HepG2 (cell line): ENCODE data around the gene C9orf50. TPM values are rescaled to one million over a fixed set of nuclear protein-coding genes. Genes with fewer than 3 reads are reported as not detected.

ENCODE experiments used
- ATAC-seq: fragments of 200-7000 bp; cut with Tn5 transposase; 3 replicates; pipeline ENCODE4 v1.9.1; 2020; ENCODE audit warnings: mild to moderate bottlenecking, moderate library complexity
- BruUV-seq: library from RNA; stranded (reverse); fragments of 400-500 nt; replicated peaks from 2 replicates; lab custom pipeline; 2021; lab: Mats Ljungman, UMichigan
- CTCF ChIA-PET: fragments of 300-600 bp; formaldehyde crosslinking; extraction: SDS; loops from one replicate; lab custom pipeline; 2021; ENCODE audit warnings: low total read pairs, inconsistent platforms, low intra/inter-chr PET ratio; lab: Yijun Ruan, JAX
- POLR2A ChIA-PET: fragments of 350-600 bp; sonication (Branson Sonifier 250); formaldehyde crosslinking; loops from one replicate; lab custom pipeline; 2020; ENCODE audit warnings: antibody characterized with exemption, inconsistent platforms; lab: Yijun Ruan, JAX
- DNase-seq: peaks from one replicate; pipeline ENCODE4 v3.0.0-alpha.2; 2015; ENCODE audit warnings: low spot score
- FAIRE-seq: peaks from 3 replicates; lab custom pipeline; 2011; peaks lifted over from hg19 to GRCh38; lab: Jason Lieb, UNC
- H2AFZ ChIP-seq: one replicate; pipeline ENCODE4 v1.6.1; 2011; ENCODE audit warnings: low read length, inconsistent platforms
- H3K27ac ChIP-seq: fragments of 300-600 bp; 3 replicates; pipeline ENCODE4 v1.8.0; 2011; ENCODE audit warnings: mixed run types, mild to moderate bottlenecking, mixed read lengths, low read length, inconsistent platforms; ENCODE audit not compliant: insufficient read depth; ENCODE audit errors: extremely low read length
- H3K27me3 ChIP-seq, 2 experiments: fragments of 200-600 bp in 1 of 2; 2 replicates in 1 of 2; 3 replicates in 1 of 2; pipeline versions ENCODE4 v1.6.0 to v1.8.0; 2011; ENCODE audit warnings: low read length in 2 of 2, mild to moderate bottlenecking in 2 of 2, moderate library complexity in 2 of 2, inconsistent platforms in 1 of 2; ENCODE audit not compliant: insufficient read depth in 2 of 2, control insufficient read depth in 1 of 2
- H3K36me3 ChIP-seq, 2 experiments: fragments of 200-600 bp in 1 of 2; replicated peaks in 1 of 2; 2 replicates in 1 of 2; 3 replicates in 1 of 2; pipeline versions ENCODE4 v1.5.1 to v1.8.0; 2011; ENCODE audit warnings: low read length in 2 of 2, inconsistent platforms in 1 of 2; ENCODE audit not compliant: insufficient read depth in 2 of 2, control insufficient read depth in 1 of 2
- H3K4me1 ChIP-seq: 2 replicates; pipeline ENCODE4 v1.5.1; 2012; ENCODE audit warnings: low read length, inconsistent platforms; ENCODE audit not compliant: insufficient read depth
- H3K4me2 ChIP-seq: 2 replicates; pipeline ENCODE4 v1.6.0; 2011; ENCODE audit warnings: low read depth, low read length, inconsistent platforms
- H3K4me3 ChIP-seq, 3 experiments: fragments of 200-600 bp in 1 of 3; sonication (generic), shearing (Covaris generic) in 1 of 3; replicated peaks in 1 of 3; 2 replicates each; pipeline ENCODE4 v1.5.1; 2011 to 2016; ENCODE audit warnings: low read length in 3 of 3, inconsistent platforms in 2 of 3, low read depth in 2 of 3, mild to moderate bottlenecking in 2 of 3, control low read depth in 1 of 3, mixed read lengths in 1 of 3; ENCODE audit not compliant: insufficient read depth in 1 of 3
- H3K79me2 ChIP-seq: one replicate; pipeline ENCODE4 v1.6.1; 2011; ENCODE audit warnings: low read length, inconsistent platforms; ENCODE audit not compliant: insufficient read depth
- H3K9ac ChIP-seq: 2 replicates; pipeline ENCODE4 v1.6.0; 2011; ENCODE audit warnings: mild to moderate bottlenecking, low read depth, low read length, inconsistent platforms; ENCODE audit not compliant: insufficient read depth
- H3K9me3 ChIP-seq: 2 replicates; pipeline ENCODE4 v1.5.1; 2012; ENCODE audit warnings: mild to moderate bottlenecking, low read length
- H4K20me1 ChIP-seq: 2 replicates; pipeline ENCODE4 v1.6.0; 2011; ENCODE audit warnings: inconsistent platforms, mild to moderate bottlenecking, low read length, moderate library complexity; ENCODE audit not compliant: insufficient read depth
- AGO2 ChIP-seq: fragments of 200-400 bp; formaldehyde crosslinking; optimal IDR thresholded peaks from 2 replicates; pipeline ENCODE3; 2017; ENCODE audit warnings: mild to moderate bottlenecking, low read depth, low read length, moderate library complexity
- KLF15 ChIP-seq: sonication (generic); formaldehyde crosslinking; IDR thresholded peaks from 2 replicates; pipeline ENCODE4 v1.8.1; 2023; ENCODE audit warnings: borderline replicate concordance, mild to moderate bottlenecking, inconsistent platforms, missing genetic modification reagents, mixed read lengths
- PAF1 ChIP-seq: IDR thresholded peaks from 2 replicates; pipeline ENCODE4 v1.6.1; 2016; ENCODE audit warnings: missing genetic modification reagents, missing compliant biosample characterization
- PCBP1 ChIP-seq: fragments of 200-400 bp; formaldehyde crosslinking; IDR thresholded peaks from 2 replicates; pipeline ENCODE4 v1.6.1; 2017; ENCODE audit warnings: mild to moderate bottlenecking, low read depth, low read length, borderline replicate concordance
- POLR2AphosphoS5 ChIP-seq: IDR thresholded peaks from 2 replicates; pipeline ENCODE4 v1.6.1; 2012; ENCODE audit warnings: low read depth, low read length
- POLR2G ChIP-seq: fragments of 200-400 bp; formaldehyde crosslinking; IDR thresholded peaks from 2 replicates; pipeline ENCODE4 v1.6.1; 2018; ENCODE audit warnings: mild to moderate bottlenecking, low read depth, low read length, moderate library complexity
- ZNF768 ChIP-seq: sonication (generic); formaldehyde crosslinking; IDR thresholded peaks from 2 replicates; pipeline ENCODE4 v1.4.0; 2020; ENCODE audit warnings: missing genetic modification reagents
- WGBS: methylation state at CpG from one replicate; pipeline ENCODE4 v1.1.6; 2017; ENCODE audit warnings: low lambda C conversion rate; 5-methylcytosine and 5-hydroxymethylcytosine counted together
- in situ Hi-C: cut with HindIII; loops from 2 replicates; pipeline ENCODE4 v1.10.0; 2017; ENCODE audit warnings: low pct_unique_long_range_greater_than_20kb; ENCODE audit not compliant: extremely low pct_ligation_motif_present
- intact Hi-C: fragments of 100-400 bp; cut with micrococcal nuclease; formaldehyde crosslinking; loops from one replicate; pipeline ENCODE4 v1.10.0; 2022; ENCODE audit not compliant: unreplicated experiment
- polyA plus RNA-seq, 8 experiments: library from polyadenylated mRNA; depleted of rRNA in 3 of 8; stranded (reverse) in 7 of 8; unstranded in 1 of 8; fragments of >200 nt; fragmentation: Illumina TruSeq in 4 of 8; extraction: Trizol in 4 of 8; gene quantifications; 2 replicates each; pipeline versions ENCODE4 v1.2.1 to v1.2.3, GENCODE V29; 2011 to 2016; ENCODE audit warnings: low read depth in 4 of 8, missing spikeins in 1 of 8, mixed read lengths in 1 of 8; ENCODE audit not compliant: insufficient read depth in 1 of 8
- total RNA-seq, 5 experiments: library from RNA; depleted of rRNA; stranded (reverse); fragments of >200 nt; fragmentation: Illumina TruSeq; extraction: Trizol; gene quantifications; 2 replicates each; pipeline ENCODE4 v1.2.3, GENCODE V29; 2016; ENCODE audit warnings: low read depth in 1 of 5
- TF ChIP-seq, protein P1 (sequence below): sonication (generic); formaldehyde crosslinking; IDR thresholded peaks from 2 replicates; pipeline ENCODE4 v1.5.0; 2020; ENCODE audit warnings: mild to moderate bottlenecking, missing genetic modification reagents
- TF ChIP-seq, protein P2 (sequence below): sonication (generic); formaldehyde crosslinking; IDR thresholded peaks from 2 replicates; pipeline ENCODE4 v1.4.0; 2020; ENCODE audit warnings: mild to moderate bottlenecking, missing genetic modification reagents

C9orf50 gene
- total and polyA plus RNA-seq, 2 of the 13 experiments (the other 11 are each of a cell fraction or from before 2014, with no cell fraction given) = not detected

DNA sequence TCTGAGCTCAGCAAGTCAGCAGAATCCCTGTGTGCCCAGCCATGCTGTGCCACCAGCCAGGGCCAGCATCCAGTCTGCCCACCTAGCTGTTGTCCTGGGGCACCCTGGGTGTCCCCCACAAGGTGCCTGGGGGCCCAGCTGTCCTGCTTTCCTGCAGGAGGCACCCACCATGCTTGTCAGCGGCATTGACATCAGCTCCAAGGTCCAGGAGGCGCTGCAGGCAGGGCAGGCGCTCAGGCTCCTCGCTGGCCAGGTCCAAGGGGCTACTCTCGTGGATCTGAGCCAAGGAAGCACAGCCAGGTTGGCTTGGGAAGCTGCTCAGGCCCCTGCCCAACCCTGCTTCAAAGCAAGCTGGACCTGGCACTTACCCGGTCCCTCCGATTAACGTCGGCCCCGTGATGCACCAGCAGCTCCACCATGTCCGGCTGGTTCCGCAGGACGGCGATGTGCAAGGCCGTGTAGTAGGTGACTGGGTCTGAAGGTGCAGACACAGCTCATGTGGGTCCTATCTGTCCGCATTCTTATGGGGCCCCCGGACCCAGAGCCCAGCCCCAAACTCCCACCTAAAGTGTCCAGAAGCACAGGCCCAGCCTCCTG lies 18.2 kb upstream of the C9orf50 start (continued):
- TF ChIP-seq, protein P1, sequence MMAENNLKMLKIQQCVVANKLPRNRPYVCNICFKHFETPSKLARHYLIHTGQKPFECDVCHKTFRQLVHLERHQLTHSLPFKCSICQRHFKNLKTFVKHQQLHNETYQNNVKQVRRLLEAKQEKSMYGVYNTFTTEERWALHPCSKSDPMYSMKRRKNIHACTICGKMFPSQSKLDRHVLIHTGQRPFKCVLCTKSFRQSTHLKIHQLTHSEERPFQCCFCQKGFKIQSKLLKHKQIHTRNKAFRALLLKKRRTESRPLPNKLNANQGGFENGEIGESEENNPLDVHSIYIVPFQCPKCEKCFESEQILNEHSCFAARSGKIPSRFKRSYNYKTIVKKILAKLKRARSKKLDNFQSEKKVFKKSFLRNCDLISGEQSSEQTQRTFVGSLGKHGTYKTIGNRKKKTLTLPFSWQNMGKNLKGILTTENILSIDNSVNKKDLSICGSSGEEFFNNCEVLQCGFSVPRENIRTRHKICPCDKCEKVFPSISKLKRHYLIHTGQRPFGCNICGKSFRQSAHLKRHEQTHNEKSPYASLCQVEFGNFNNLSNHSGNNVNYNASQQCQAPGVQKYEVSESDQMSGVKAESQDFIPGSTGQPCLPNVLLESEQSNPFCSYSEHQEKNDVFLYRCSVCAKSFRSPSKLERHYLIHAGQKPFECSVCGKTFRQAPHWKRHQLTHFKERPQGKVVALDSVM (CRISPR knock-in tag) = no peak
- 0 out of 2 replicates have a peak, but pooled peaks have one; percentile 8 for TF ChIP-seq ZNF768
- TF ChIP-seq, protein P2, sequence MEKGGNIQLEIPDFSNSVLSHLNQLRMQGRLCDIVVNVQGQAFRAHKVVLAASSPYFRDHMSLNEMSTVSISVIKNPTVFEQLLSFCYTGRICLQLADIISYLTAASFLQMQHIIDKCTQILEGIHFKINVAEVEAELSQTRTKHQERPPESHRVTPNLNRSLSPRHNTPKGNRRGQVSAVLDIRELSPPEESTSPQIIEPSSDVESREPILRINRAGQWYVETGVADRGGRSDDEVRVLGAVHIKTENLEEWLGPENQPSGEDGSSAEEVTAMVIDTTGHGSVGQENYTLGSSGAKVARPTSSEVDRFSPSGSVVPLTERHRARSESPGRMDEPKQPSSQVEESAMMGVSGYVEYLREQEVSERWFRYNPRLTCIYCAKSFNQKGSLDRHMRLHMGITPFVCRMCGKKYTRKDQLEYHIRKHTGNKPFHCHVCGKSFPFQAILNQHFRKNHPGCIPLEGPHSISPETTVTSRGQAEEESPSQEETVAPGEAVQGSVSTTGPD (CRISPR knock-in tag) = no peak

DNA sequence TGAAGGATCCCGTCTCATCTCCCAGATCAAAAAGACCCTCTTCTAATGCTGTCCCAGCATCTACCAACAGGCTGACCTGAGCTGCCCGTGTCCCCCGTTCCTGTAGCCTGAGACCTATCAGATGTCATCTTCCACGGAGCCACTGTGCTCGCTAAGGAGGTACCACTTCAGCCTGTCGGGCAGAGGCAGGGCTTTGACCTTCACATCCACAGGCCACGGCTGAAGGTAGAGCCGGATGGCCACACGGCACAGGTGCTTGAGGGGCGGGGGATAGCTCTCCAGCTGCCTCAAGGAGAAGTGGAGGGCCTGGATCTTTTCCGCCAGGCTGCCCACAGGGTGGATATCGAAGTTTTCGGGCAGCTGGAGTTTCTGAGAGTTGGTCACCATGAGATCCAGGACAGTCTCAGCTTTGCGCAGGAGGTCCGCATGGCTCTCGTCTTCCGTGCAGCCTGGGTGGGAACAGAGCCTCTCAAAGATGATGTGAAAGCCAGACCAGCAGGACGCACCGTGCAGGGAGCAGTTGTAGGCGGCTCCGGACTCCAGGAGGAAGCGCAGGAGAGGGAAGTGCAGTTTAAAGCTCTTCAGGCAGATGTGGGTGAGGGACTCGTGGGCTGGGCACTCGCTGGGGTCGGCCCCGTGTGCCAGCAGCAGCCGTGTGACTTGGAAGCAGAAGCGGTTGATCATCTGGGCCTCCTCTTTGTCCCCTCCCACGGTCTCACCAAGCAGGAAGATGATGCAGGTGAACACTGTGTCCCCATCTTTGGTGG lies 17.0 kb upstream of the C9orf50 start:
- H3K4me2 ChIP-seq = no peak overlapping the region
- intact Hi-C loops (no loop called here), in situ Hi-C loops (no loop called here)
- DNase-seq = no peak
- POLR2A ChIA-PET = interaction anchor here (1.0 to 1.6 kb wide), 3 partner anchors 9 to 12 kb away, joined by 3 to 5 read pairs (median 5); partner anchors contain the start of gene NTMT1
- H3K4me3 ChIP-seq = no peak overlapping the region
- peaks cover 27% of the 10 kb centered on the region for H3K79me2 ChIP-seq
- no peak for ATAC-seq
- no peak overlapping the region for H3K27ac ChIP-seq
- peaks cover 37 to 61% of the 10 kb centered on the region in 2 experiments; a peak in 4 of 5 replicates for H3K36me3 ChIP-seq
- no peak for FAIRE-seq
- H4K20me1 ChIP-seq = peaks cover 10% of the 10 kb centered on the region; the same call in 1 of the 2 replicates
- H2AFZ ChIP-seq = no peak overlapping the region
- CTCF ChIA-PET = no interaction called here
- no peak overlapping the region for H3K9ac ChIP-seq
- TSS peak; percentile 37 for BruUV-seq
- WGBS = 95% methylated on average over 20 of the region's 29 CpGs
- peaks cover 20% of the 10 kb centered on the region for H3K4me1 ChIP-seq
- TF ChIP-seq PCBP1 = 0 out of 2 replicates have a peak, but pooled peaks have one; percentile 28
- TF ChIP-seq AGO2 = peak; percentile 81
- TF ChIP-seq KLF15 (CRISPR knock-in tag) = no peak
- TF ChIP-seq POLR2AphosphoS5 = peak; percentile 2; the same call in 1 of the 2 replicates
- TF ChIP-seq POLR2G = peak; percentile 6
- TF ChIP-seq PAF1 = 0 out of 2 replicates have a peak, but pooled peaks have one; percentile 39
- H3K9me3 ChIP-seq = no peaks in the 10 kb centered on the region
- no peaks in the 10 kb centered on the region; a peak in 1 of 5 replicates for H3K27me3 ChIP-seq
